Activated naive CD4-positive, alpha-beta T cell treated with anti-CD3 and anti-CD28 coated beads, Interleukin-2, amount 10 ng/mL, durations not matched to agents 7 days and 5 days (primary cell): ENCODE data around the gene PRLH.

Source experiments
- CTCF ChIA-PET: fragments of 350-600 bp; sonication (Branson Sonifier 250); formaldehyde crosslinking; loops from one replicate; lab custom pipeline; 2021; ENCODE audit warnings: antibody characterized with exemption; lab: Charles Lee
- DNase-seq: peaks from one replicate; pipeline ENCODE4 v3.0.0-alpha.2; 2020
- H3K27ac Mint-ChIP-seq: one replicate; pipeline ENCODE4 v1.8.0; 2021; ENCODE audit warnings: mild to moderate bottlenecking, moderate library complexity, mixed read lengths
- H3K27me3 Mint-ChIP-seq: one replicate; pipeline ENCODE4 v1.8.0; 2021; ENCODE audit warnings: mild to moderate bottlenecking, mixed read lengths
- H3K36me3 Mint-ChIP-seq: one replicate; pipeline ENCODE4 v1.8.0; 2021; ENCODE audit warnings: mixed read lengths
- H3K4me1 Mint-ChIP-seq: one replicate; pipeline ENCODE4 v1.8.0; 2021; ENCODE audit warnings: mixed read lengths
- H3K4me3 Mint-ChIP-seq: one replicate; pipeline ENCODE4 v1.8.0; 2021; ENCODE audit warnings: mild to moderate bottlenecking, moderate library complexity, mixed read lengths
- H3K9me3 Mint-ChIP-seq: one replicate; pipeline ENCODE4 v1.8.0; 2021; ENCODE audit warnings: mixed read lengths

PRLH gene

DNA sequence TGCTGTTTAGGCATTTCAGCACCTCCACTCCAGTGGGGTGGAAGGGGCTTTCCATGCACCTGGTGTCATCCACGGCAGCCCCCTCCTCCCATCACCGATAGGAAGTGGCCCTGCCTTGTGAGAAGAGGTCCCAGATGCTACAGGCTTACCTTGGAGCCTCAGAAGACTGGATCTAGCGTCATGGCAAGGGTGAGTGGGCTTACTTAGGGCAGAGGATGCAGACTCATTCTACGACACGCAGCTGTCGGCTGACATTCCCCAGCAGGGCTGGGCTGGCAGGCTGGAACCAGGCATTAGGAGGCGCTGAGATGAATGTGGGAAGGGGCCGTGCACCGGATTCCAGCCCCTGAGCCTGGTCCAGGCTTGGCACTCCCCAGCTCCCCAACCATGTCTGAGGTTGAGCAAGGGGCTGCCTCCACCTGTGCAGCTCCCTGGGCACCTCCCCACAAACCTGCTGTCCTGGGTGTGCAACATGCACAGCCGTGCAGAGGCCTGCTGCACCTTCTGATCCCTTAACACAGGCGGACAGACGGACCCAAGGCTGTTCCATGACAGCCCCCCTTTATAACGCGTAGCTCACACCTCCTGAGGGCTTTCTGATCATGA lies 1.7 kb upstream of the PRLH start:
- no peaks in the 10 kb centered on the region for H3K36me3 Mint-ChIP-seq
- no peaks in the 10 kb centered on the region for H3K4me1 Mint-ChIP-seq
- peaks cover 17% of the 10 kb centered on the region for H3K27me3 Mint-ChIP-seq
- no peak overlapping the region for H3K4me3 Mint-ChIP-seq
- CTCF ChIA-PET = no interaction called here
- DNase-seq = no peak
- H3K9me3 Mint-ChIP-seq = no peaks in the 10 kb centered on the region
- H3K27ac Mint-ChIP-seq = no peak overlapping the region

DNA sequence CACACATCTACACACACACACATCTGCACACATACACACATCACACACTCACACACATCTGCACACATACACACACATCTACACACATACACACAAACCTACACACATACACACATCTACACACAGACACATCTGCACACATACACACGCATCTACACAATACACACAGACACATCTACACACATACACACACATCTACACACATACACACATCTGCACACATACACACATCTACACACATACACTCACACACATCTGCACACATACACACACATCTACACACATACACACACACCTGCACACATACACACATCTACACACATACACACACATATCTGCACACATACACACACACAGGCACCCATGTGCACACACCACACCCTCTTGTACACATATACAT lies 400 bp upstream of the PRLH start:
- H3K36me3 Mint-ChIP-seq = no peaks in the 10 kb centered on the region
- no peak overlapping the region for H3K4me3 Mint-ChIP-seq
- no peaks in the 10 kb centered on the region for H3K9me3 Mint-ChIP-seq
- DNase-seq = no peak
- CTCF ChIA-PET = no interaction called here
- peaks cover 20% of the 10 kb centered on the region for H3K27me3 Mint-ChIP-seq
- H3K27ac Mint-ChIP-seq = no peak overlapping the region
- H3K4me1 Mint-ChIP-seq = no peaks in the 10 kb centered on the region

DNA sequence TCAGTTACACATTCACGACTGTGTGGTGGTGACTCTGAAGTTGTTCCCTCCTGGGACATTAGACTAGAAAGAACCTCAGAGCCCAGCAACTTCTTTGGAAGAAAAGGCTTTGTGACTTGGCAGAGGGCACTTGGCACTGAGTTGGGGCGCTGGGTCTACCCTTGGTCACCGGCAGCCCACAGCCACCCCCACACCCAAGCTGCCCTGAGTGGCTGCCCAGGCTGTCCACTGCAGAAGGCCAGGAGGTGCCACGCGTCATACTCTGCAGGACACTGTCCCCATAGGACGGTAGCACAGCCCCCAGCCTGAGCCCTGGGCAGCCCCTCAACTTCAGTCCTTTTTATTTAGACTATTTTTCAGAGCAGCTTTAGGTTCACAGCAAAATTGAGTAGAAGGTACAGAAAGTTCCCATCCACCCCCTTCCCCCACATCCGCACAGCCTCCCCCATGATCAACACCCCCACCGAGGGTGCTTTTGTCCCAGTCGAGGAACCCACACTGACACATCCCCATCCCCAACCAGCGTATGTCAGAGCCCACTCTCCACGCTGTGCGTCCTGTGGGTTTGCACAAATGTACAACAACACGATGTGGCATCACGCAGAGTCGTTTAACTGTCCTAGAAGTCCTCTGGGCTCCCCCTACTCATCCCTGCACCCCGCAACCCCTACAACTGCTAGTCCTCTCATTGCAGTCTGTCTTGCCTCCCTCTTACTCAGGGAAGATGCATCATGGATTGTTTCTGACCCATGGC lies 1.1 kb downstream of the PRLH start:
- Mint-ChIP-seq H3K27ac (no peak overlapping the region), H3K4me3 (no peak overlapping the region), H3K9me3 (no peaks in the 10 kb centered on the region), H3K27me3 (peaks cover 27% of the 10 kb centered on the region), H3K4me1 (no peaks in the 10 kb centered on the region), H3K36me3 (no peaks in the 10 kb centered on the region)
- CTCF ChIA-PET = interaction anchor here (1.5 kb wide), 1 partner anchor 55 kb away, joined by 7 read pairs; no protein-coding TSS in a partner anchor
- no peak for DNase-seq

DNA sequence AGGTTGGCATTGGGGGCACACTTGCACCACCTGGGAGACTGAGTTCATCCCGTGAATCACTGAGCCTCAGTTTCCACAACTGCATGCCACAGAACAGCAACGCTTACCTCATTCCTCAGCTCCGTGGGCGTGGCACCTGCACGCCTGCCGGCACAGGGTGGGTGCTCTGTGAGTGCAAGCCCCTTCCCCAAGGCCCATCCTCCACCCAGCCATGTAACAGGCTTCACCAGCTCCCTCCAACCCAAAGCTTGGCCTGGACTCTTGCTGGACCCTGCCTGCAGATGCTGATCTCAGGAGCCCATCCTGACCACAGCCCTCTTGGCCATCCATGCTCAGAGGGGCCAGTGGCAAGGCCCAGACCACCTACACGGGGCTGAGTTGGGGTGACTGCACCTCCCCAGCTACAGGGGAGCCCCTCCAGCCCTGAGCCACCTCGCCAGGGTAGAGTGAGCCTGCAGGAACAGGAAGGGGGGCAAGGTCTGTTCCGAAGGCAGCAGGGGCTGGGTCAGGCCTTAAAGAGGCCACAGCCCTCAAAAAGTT lies 1.8 kb downstream of the PRLH start:
- CTCF ChIA-PET = interaction anchor here (1.5 kb wide), 1 partner anchor 55 kb away, joined by 7 read pairs; no protein-coding TSS in a partner anchor
- DNase-seq = no peak
- H3K27ac Mint-ChIP-seq = no peak overlapping the region
- no peaks in the 10 kb centered on the region for H3K4me1 Mint-ChIP-seq
- no peaks in the 10 kb centered on the region for H3K36me3 Mint-ChIP-seq
- no peaks in the 10 kb centered on the region for H3K9me3 Mint-ChIP-seq
- peaks cover 28% of the 10 kb centered on the region for H3K27me3 Mint-ChIP-seq
- no peak overlapping the region for H3K4me3 Mint-ChIP-seq

DNA sequence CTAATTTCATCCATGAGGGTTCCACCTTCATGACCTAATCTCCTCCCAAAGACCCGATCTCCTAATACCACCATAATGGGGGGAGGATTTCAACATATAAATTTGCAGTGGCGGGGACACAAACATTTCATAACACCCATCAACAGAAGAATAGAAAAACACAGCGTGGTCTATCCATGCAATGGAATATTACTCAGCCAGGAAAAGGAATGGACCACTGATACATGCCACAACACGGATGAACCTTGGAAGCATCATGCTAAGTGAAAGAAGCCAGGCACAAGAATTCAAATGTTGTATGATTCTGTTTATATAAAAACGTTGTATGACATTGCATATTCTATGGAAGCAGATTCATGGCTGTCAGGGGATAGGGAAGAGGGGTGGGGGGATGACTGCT lies 2.7 kb downstream of the PRLH start:
- CTCF ChIA-PET = no interaction called here
- H3K9me3 Mint-ChIP-seq = no peaks in the 10 kb centered on the region
- H3K4me1 Mint-ChIP-seq = no peaks in the 10 kb centered on the region
- H3K4me3 Mint-ChIP-seq = no peak overlapping the region
- H3K27me3 Mint-ChIP-seq = peaks cover 23% of the 10 kb centered on the region
- DNase-seq = no peak
- H3K36me3 Mint-ChIP-seq = no peaks in the 10 kb centered on the region
- no peak overlapping the region for H3K27ac Mint-ChIP-seq

DNA sequence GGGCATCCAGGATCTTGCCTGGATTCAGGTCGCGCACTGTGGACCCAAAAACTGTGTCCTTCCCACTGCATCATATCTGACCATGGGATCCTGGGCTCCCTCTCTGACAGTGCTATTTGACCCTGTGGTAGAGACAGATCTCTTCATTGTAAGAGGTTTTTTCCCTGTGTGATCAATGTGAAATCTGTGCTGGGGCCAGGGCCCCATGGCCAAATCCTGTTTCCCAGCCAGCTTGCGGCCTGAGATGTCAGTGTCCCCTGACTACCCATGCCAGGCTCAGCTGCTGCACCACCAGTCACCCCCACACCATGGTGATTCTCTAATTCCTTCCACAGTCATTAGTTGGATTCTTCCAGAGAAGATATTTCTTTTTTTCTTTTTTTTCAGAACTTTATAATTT lies 3.5 kb downstream of the PRLH start:
- Mint-ChIP-seq H3K4me3 (no peak overlapping the region), H3K27ac (no peak overlapping the region), H3K9me3 (no peaks in the 10 kb centered on the region), H3K4me1 (no peaks in the 10 kb centered on the region), H3K27me3 (peaks cover 25% of the 10 kb centered on the region), H3K36me3 (no peaks in the 10 kb centered on the region)
- no peak for DNase-seq
- CTCF ChIA-PET = interaction anchor here (0.7 to 7.9 kb wide), 2 partner anchors 58 to 119 kb away, joined by 3 to 215 read pairs; no protein-coding TSS in a partner anchor

DNA sequence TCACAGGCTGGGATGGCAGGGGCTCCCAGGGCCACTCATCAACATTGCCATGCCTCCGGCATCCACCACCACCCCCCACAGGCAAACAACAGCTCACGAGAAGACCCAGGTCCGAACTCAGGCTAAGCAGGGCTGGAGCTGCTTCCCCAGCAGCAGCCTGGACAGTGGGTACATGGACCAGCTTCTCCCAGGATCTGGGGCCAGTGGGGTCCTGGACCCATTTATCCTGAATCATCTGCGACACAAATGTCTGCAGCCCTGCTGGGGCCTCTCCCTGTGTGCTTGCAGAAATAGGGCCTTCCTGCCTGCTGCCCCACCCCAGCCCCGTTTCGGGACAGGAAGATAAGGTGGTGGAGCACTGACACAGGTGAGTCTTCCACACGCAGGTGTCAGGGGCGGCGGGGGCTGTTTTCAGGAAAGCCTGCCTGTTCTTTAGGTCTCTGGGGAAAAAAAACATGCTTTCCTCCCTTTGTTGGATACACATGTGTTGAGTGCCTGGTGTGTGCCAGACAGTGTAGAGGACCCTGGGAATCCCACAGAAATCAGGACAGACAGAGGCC lies 4.5 kb downstream of the PRLH start:
- H3K4me3 Mint-ChIP-seq = no peak overlapping the region
- peaks cover 25% of the 10 kb centered on the region for H3K27me3 Mint-ChIP-seq
- H3K9me3 Mint-ChIP-seq = no peaks in the 10 kb centered on the region
- no peak for DNase-seq
- no peak overlapping the region for H3K27ac Mint-ChIP-seq
- no peaks in the 10 kb centered on the region for H3K36me3 Mint-ChIP-seq
- CTCF ChIA-PET = interaction anchor here (0.7 to 7.9 kb wide), 13 partner anchors 9 to 447 kb away, joined by 3 to 215 read pairs (median 5); no protein-coding TSS in a partner anchor
- no peaks in the 10 kb centered on the region for H3K4me1 Mint-ChIP-seq

DNA sequence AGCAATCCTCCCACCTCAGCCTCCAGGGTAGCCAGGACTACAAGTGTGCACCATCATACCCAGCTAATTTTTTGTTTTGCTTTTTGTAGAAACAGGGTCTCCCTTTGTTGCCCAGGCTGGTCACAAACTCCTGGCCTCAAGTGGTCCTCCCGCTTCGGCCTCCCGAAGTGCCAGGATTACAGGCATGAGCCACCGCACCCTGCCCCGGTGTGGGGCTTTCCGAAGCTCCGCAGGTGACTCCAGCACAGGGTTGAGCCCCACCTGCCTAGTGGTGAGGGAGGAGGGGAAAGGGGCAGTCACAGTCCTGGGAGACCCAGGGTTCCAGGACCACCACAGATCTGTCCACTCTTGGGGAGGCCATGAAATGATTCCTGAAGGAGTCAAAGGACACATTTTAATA lies 5.2 kb downstream of the PRLH start:
- H3K4me1 Mint-ChIP-seq = no peaks in the 10 kb centered on the region
- H3K9me3 Mint-ChIP-seq = no peaks in the 10 kb centered on the region
- no peak overlapping the region for H3K27ac Mint-ChIP-seq
- no peaks in the 10 kb centered on the region for H3K36me3 Mint-ChIP-seq
- H3K27me3 Mint-ChIP-seq = peaks cover 25% of the 10 kb centered on the region
- no peak overlapping the region for H3K4me3 Mint-ChIP-seq
- CTCF ChIA-PET = interaction anchor here (0.6 to 7.9 kb wide), 29 partner anchors 10 to 485 kb away, joined by 3 to 215 read pairs (median 5); partner anchors contain the start of gene COPS8
- no peak for DNase-seq

DNA sequence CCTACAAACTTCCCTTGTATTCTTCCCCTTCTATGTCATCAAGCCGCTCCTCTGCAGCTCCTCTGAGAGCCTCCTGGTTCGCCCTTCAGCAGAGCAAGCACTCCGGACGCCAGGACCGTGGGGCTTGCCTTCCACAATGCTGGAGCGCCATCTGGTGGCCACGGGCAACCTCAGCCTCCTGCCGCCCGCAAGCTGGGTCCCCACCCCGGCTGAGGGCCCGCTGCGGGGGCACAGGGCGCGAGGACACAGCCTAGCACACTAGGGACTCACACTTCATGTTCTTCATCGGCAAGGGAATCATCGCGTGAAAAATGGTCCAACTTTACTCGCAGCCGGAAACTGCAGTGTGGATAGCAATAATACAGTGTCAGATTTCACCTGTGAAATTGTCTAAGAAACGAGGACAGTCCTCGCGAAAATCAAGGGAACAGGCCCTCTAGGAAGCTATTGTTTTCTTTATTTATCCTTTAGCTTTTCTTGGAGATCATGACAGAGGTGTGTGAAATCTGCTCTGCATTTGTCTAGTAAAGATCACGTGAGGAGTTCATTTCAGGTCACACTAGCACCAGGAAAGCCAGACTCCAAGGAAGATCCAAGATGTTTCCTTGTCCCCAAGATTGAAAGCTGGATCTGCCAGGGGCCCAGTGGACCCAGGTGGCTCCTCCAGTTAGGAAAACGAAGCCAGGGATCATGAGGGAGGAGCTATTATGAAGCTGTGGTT lies 5.8 kb downstream of the PRLH start:
- Mint-ChIP-seq H3K36me3 (no peaks in the 10 kb centered on the region), H3K9me3 (no peaks in the 10 kb centered on the region), H3K4me1 (no peaks in the 10 kb centered on the region), H3K27me3 (peaks cover 26% of the 10 kb centered on the region), H3K27ac (no peak overlapping the region), H3K4me3 (no peak overlapping the region)
- DNase-seq = peak; percentile 90
- CTCF ChIA-PET = interaction anchor here (0.6 to 7.9 kb wide), 39 partner anchors 9 to 486 kb away, joined by 3 to 215 read pairs (median 3); partner anchors contain the start of gene COPS8

DNA sequence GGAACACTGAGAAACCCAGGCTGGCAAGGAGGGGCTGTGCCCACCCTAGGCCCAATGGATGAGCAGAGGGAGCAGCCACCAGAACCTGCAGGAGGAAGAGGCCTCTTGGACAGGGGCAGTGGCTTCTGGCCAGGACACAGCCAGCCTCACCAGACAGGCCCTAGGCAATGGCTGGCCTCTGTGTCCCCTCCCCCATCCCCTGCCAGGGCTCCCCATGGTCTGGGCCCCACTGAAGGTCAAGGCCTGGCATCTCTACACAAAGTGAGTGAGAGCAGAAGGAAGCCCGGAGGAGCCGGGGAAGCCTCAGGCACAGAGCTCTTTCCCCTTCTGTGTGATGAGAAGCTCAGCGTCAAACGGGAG lies 6.3 kb downstream of the PRLH start:
- no peak for DNase-seq
- no peak overlapping the region for H3K27ac Mint-ChIP-seq
- H3K27me3 Mint-ChIP-seq = peaks cover 32% of the 10 kb centered on the region
- CTCF ChIA-PET = interaction anchor here (0.6 to 7.9 kb wide), 28 partner anchors 9 to 451 kb away, joined by 3 to 215 read pairs (median 5); no protein-coding TSS in a partner anchor
- H3K4me3 Mint-ChIP-seq = no peak overlapping the region
- no peaks in the 10 kb centered on the region for H3K4me1 Mint-ChIP-seq
- H3K9me3 Mint-ChIP-seq = no peaks in the 10 kb centered on the region
- H3K36me3 Mint-ChIP-seq = no peaks in the 10 kb centered on the region

DNA sequence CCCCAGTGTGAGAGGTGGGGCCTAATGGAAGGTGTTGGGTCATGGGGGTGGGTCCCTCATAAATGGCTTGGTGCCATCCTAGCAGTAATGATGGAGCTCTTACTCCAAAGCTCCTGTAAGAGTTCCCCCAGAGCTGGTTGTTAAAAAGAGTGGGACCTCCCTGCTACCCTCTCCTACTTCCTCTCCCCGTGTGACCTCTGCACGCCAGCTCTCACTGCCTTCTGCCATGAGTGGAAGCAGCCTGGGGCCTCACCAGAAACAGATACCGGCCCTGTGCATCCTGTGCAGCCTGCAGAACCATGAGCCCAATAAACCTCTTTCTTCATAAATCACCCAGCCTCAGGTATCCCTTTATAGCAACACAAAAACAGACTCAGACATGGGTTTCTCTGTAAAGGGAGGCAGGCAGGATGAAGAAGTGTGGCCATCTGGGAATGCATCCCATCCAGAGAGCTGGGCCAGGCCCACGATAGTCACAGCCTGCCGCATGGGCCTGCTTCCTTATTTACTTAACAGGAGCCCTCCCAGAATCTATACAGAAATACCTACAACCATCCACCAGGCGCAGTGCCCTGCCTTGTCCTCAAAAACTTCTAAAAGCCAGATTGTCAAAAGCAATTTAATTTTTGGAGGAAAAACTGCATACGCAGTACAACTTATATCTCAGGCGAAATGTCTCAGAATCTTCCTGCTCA lies 7.5 kb downstream of the PRLH start:
- Mint-ChIP-seq H3K27ac (no peak overlapping the region), H3K36me3 (no peaks in the 10 kb centered on the region), H3K27me3 (peaks cover 32% of the 10 kb centered on the region), H3K4me3 (no peak overlapping the region), H3K9me3 (no peaks in the 10 kb centered on the region), H3K4me1 (no peaks in the 10 kb centered on the region)
- CTCF ChIA-PET = interaction anchor here (0.7 to 7.9 kb wide), 5 partner anchors 10 to 452 kb away, joined by 3 to 215 read pairs (median 5); no protein-coding TSS in a partner anchor
- no peak for DNase-seq

DNA sequence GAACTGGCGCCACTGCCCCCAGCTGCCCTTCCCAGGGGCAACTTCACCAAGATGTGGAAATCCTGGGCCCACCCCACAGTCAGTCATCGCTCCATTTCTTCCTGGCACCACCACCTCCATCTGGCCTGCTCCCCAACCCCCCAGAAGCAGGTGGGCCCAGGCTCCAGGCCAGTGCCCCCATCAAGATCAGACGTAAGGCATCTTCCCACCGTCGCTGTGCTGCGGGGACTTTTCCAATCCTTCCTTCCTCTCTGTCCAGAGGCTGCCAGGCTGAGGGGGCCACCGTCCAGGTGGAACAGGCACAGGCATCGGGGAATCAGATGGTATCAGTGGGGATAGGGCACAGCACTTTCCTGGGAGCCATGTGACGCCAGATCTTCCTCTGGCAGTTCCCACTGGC lies 8.1 kb downstream of the PRLH start:
- CTCF ChIA-PET = interaction anchor here (1.2 to 7.9 kb wide), 2 partner anchors 63 to 200 kb away, joined by 3 to 215 read pairs; no protein-coding TSS in a partner anchor
- Mint-ChIP-seq H3K27me3 (peaks cover 32% of the 10 kb centered on the region), H3K9me3 (no peaks in the 10 kb centered on the region), H3K36me3 (no peaks in the 10 kb centered on the region), H3K27ac (no peak overlapping the region), H3K4me1 (no peaks in the 10 kb centered on the region), H3K4me3 (no peak overlapping the region)
- no peak for DNase-seq
